K562 (cell line): ENCODE measurements around the gene EML2. TPM values are rescaled to one million over a fixed set of nuclear protein-coding genes. Genes with fewer than 3 reads are reported as not detected.

Experiments
- ESRRB ChIP-seq: fragments of 250-450 bp; sonication (Bioruptor Pico); IDR thresholded peaks from 2 replicates; pipeline ENCODE4 v1.5.0; 2020; ENCODE audit warnings: mild to moderate bottlenecking, moderate library complexity, borderline replicate concordance
- KAT7 ChIP-seq: sonication (generic); formaldehyde crosslinking; IDR thresholded peaks from 2 replicates; pipeline ENCODE4 v1.8.0; 2022; ENCODE audit warnings: missing genetic modification reagents, mild to moderate bottlenecking, borderline replicate concordance
- MCM2 ChIP-seq: fragments of 450-650 bp; IDR thresholded peaks from 2 replicates; pipeline ENCODE4 v1.6.1; 2017; ENCODE audit warnings: low read depth, mild to moderate bottlenecking
- ZNF586 ChIP-seq: fragments of 450-650 bp; formaldehyde crosslinking; conservative IDR thresholded peaks from 2 replicates; pipeline ENCODE4 v1.4.0; 2020; ENCODE audit warnings: mild to moderate bottlenecking, moderate library complexity
- ZNF780A ChIP-seq: fragments of 250-450 bp; sonication (Bioruptor Pico); IDR thresholded peaks from 2 replicates; pipeline ENCODE4 v1.5.0; 2021; ENCODE audit warnings: mild to moderate bottlenecking
- polyA plus RNA-seq, 8 experiments: library from polyadenylated mRNA; depleted of rRNA in 4 of 8; stranded (reverse) in 5 of 8; unstranded in 3 of 8; fragments of >200 nt; fragmentation: Nextera tagmentation in 2 of 8; fragmentation: Illumina TruSeq in 1 of 8; extraction: Ambion mirVana in 2 of 8; extraction: Trizol in 1 of 8; gene quantifications; 2 replicates each; pipeline versions ENCODE4 v1.2.1 to v1.2.3, GENCODE V29; 2011 to 2014; ENCODE audit warnings: inconsistent platforms in 1 of 8, missing spikeins in 1 of 8
- total RNA-seq, 7 experiments: library from RNA; depleted of rRNA in 6 of 7; stranded (reverse); fragments of >200 nt in 6 of 7; fragmentation: Illumina TruSeq in 2 of 7; extraction: Trizol in 2 of 7; gene quantifications; 2 replicates each; pipeline versions ENCODE4 v1.2.1 to v1.2.3, GENCODE V29; 2011 to 2021; ENCODE audit warnings: low replicate concordance in 1 of 7
- TF ChIP-seq, protein P1 (sequence below), 2 experiments: IDR thresholded peaks in 1 of 2; conservative IDR thresholded peaks in 1 of 2; 2 replicates each; pipeline ENCODE4 v1.6.1; 2016; ENCODE audit warnings: low read depth in 2 of 2, mild to moderate bottlenecking in 1 of 2, missing compliant biosample characterization in 1 of 2, missing genetic modification characterization in 1 of 2, moderate library complexity in 1 of 2
- TF ChIP-seq, protein P2 (sequence below): fragments of 250-450 bp; sonication (Bioruptor Pico); IDR thresholded peaks from 2 replicates; pipeline ENCODE4 v1.8.0; 2022; ENCODE audit warnings: inconsistent platforms
- TF ChIP-seq, protein P3 (sequence below): fragments of 450-650 bp; formaldehyde crosslinking; IDR thresholded peaks from 2 replicates; pipeline ENCODE4 v1.4.0; 2022; ENCODE audit warnings: missing genetic modification characterization
- TF ChIP-seq, protein P4 (sequence below): fragments of 250-450 bp; sonication (Bioruptor Pico); IDR thresholded peaks from 2 replicates; pipeline ENCODE4 v1.5.0; 2022; ENCODE audit warnings: mild to moderate bottlenecking

EML2 gene
- total and polyA plus RNA-seq, 9 of the 15 experiments (the other 6 are each of a cell fraction or from before 2014, with no cell fraction given): 2.6 to 69.6 (median 24.8) TPM

DNA sequence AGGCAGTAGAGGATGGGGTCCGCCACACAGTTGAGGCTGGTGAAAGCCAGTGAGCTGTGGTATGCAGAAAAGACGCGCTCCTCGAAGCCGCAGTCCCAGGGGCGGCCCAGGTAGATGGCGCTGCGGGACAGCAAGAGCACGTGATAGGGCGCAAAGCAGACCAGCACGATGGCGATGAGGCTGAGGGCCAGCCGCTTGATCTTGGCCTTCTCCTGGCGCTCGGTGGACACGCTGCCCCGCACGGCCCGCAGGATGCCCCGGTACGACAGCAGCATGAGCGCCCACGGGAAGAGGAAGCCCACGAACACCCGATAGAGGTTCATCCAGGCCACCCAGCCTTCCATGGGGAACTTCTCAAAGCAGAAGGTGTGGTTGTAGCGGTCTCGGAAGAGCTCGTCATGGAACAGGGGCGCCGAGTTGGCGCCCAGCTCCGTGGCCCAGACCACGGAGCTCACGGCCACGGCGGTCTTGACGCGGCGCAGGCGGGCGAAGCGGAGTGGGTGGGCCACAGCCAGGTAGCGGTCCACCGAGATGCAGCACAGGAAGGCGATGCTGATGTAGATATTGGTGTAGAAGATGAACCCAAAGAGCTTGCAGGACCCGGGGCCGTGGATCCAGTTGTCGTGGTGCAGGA is 48.1 kb downstream of the EML2 start (continued):
- TF ChIP-seq, protein P1, sequence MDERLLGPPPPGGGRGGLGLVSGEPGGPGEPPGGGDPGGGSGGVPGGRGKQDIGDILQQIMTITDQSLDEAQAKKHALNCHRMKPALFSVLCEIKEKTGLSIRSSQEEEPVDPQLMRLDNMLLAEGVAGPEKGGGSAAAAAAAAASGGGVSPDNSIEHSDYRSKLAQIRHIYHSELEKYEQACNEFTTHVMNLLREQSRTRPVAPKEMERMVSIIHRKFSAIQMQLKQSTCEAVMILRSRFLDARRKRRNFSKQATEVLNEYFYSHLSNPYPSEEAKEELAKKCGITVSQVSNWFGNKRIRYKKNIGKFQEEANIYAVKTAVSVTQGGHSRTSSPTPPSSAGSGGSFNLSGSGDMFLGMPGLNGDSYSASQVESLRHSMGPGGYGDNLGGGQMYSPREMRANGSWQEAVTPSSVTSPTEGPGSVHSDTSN (CRISPR knock-in tag; IDR thresholded peaks at IDR 0.05; ENCODE audit: low read depth): no peak
- TF ChIP-seq, protein P1 (tag; conservative IDR thresholded peaks at IDR 0.05; ENCODE audit: low read depth): no peak
- TF ChIP-seq ZNF586 (CRISPR knock-in tag): no peak
- TF ChIP-seq, protein P2, sequence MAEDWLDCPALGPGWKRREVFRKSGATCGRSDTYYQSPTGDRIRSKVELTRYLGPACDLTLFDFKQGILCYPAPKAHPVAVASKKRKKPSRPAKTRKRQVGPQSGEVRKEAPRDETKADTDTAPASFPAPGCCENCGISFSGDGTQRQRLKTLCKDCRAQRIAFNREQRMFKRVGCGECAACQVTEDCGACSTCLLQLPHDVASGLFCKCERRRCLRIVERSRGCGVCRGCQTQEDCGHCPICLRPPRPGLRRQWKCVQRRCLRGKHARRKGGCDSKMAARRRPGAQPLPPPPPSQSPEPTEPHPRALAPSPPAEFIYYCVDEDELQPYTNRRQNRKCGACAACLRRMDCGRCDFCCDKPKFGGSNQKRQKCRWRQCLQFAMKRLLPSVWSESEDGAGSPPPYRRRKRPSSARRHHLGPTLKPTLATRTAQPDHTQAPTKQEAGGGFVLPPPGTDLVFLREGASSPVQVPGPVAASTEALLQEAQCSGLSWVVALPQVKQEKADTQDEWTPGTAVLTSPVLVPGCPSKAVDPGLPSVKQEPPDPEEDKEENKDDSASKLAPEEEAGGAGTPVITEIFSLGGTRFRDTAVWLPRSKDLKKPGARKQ (CRISPR knock-in tag): no peak
- TF ChIP-seq KAT7: no peak
- TF ChIP-seq ZNF780A (CRISPR knock-in tag): no peak
- no peak for TF ChIP-seq MCM2
- TF ChIP-seq, protein P3, sequence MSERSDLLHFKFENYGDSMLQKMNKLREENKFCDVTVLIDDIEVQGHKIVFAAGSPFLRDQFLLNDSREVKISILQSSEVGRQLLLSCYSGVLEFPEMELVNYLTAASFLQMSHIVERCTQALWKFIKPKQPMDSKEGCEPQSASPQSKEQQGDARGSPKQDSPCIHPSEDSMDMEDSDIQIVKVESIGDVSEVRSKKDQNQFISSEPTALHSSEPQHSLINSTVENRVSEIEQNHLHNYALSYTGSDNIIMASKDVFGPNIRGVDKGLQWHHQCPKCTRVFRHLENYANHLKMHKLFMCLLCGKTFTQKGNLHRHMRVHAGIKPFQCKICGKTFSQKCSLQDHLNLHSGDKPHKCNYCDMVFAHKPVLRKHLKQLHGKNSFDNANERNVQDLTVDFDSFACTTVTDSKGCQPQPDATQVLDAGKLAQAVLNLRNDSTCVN (CRISPR knock-in tag): no peak
- TF ChIP-seq, protein P4, sequence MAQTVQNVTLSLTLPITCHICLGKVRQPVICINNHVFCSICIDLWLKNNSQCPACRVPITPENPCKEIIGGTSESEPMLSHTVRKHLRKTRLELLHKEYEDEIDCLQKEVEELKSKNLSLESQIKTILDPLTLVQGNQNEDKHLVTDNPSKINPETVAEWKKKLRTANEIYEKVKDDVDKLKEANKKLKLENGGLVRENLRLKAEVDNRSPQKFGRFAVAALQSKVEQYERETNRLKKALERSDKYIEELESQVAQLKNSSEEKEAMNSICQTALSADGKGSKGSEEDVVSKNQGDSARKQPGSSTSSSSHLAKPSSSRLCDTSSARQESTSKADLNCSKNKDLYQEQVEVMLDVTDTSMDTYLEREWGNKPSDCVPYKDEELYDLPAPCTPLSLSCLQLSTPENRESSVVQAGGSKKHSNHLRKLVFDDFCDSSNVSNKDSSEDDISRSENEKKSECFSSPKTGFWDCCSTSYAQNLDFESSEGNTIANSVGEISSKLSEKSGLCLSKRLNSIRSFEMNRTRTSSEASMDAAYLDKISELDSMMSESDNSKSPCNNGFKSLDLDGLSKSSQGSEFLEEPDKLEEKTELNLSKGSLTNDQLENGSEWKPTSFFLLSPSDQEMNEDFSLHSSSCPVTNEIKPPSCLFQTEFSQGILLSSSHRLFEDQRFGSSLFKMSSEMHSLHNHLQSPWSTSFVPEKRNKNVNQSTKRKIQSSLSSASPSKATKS (CRISPR knock-in tag): no peak
- TF ChIP-seq ESRRB (CRISPR knock-in tag): no peak
